ENCODE data around the gene MLF1.

MLF1 gene

DNA sequence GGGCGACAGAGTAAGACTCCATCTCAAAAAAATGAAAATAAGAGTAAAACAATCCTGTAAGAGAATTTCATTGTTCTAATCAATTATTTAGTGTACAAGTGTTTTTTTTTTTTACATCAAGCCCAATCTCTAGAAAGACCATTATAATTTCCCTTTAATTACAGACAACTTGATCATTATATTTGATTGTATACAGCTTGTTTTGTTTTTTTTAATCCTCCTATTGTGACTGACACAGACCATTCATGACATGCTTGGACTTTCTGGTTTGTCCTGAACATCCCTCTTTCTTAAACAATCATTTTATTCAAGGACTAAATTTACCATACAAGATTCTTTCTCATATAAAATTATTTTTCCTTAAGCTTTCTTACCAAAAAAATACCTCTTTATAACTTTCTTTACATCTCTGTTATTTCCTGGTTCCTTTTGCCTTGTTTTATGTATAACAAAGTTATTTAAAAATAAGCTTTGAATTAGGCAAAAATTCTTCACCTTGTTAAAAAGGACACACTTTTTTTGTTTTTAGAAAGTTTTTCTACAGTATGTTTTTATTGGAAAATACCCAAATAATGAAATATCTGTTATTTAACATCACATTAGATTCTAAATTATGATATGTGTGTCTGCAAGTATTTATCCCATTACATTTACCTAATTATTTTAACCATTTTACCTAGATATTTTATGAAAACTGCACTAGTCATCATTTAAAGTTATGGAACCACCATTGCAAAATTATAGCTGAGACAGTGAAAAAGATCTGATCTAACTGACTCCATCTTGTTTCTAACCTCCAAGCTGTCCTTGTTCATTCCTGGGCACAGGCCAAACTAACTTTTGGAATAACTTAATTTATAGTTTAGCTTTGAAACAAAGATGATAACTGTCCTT is 47.2 kb downstream of the MLF1 start:
- DNase-seq (ENCODE audit: low read depth in 1 of 2, low spot score in 1 of 2), result peak in 1 of 2 experiments; percentile 24
- in situ Hi-C loops (cut with HindIII; ENCODE audit: low pct_unique_long_range_greater_than_20kb, low sequenced_read_pairs), result no loop called here
- no peak for TF ChIP-seq JUND (IDR thresholded peaks at IDR 0.05; ENCODE audit: low read depth)

GRCh38 chr3:158625881-158626280 is 54.9 kb downstream of the MLF1 start:
- peak in 1 of 2 experiments; percentile 19 for DNase-seq (ENCODE audit: low read depth in 1 of 2, low spot score in 1 of 2)
- in situ Hi-C loops (cut with HindIII; ENCODE audit: low pct_unique_long_range_greater_than_20kb, low sequenced_read_pairs), result no loop called here
- no peak for TF ChIP-seq JUND (IDR thresholded peaks at IDR 0.05; ENCODE audit: low read depth)

GRCh38 chr3:158631981-158632380 is 61.0 kb downstream of the MLF1 start:
- no peak for DNase-seq (ENCODE audit: low read depth in 1 of 2, low spot score in 1 of 2)
- in situ Hi-C loops (cut with HindIII; ENCODE audit: low pct_unique_long_range_greater_than_20kb, low sequenced_read_pairs), result no loop called here
- TF ChIP-seq JUND (IDR thresholded peaks at IDR 0.05; ENCODE audit: low read depth), result no peak

DNA sequence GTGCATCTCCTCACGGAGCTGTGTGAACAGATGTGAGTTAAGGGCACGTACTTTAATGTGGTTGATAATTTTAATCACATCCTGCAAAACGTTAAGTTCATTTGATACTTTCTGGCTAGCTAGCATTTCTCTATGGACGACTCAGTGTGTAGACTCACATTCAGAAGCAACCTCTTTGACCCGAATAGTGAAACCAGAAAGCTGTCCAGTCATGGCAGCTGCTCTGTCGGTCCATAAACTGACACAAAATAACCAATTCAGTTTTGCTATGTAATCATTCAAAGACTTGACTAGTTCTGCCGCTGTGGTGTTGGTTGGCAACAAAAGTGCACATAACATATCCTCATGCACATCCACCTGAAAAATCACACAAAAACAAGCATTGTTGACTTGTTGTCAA is 69.7 kb downstream of the MLF1 start:
- no peak for TF ChIP-seq JUND (IDR thresholded peaks at IDR 0.05; ENCODE audit: low read depth)
- in situ Hi-C loops (cut with HindIII; ENCODE audit: low pct_unique_long_range_greater_than_20kb, low sequenced_read_pairs), result no loop called here
- DNase-seq (ENCODE audit: low read depth in 1 of 2, low spot score in 1 of 2), result no peak

GRCh38 chr3:158642005-158642404 is 71.0 kb downstream of the MLF1 start:
- in situ Hi-C loops (cut with HindIII; ENCODE audit: low pct_unique_long_range_greater_than_20kb, low sequenced_read_pairs), result no loop called here
- no peak for DNase-seq (ENCODE audit: low read depth in 1 of 2, low spot score in 1 of 2)
- TF ChIP-seq JUND (IDR thresholded peaks at IDR 0.05; ENCODE audit: low read depth), result no peak

DNA sequence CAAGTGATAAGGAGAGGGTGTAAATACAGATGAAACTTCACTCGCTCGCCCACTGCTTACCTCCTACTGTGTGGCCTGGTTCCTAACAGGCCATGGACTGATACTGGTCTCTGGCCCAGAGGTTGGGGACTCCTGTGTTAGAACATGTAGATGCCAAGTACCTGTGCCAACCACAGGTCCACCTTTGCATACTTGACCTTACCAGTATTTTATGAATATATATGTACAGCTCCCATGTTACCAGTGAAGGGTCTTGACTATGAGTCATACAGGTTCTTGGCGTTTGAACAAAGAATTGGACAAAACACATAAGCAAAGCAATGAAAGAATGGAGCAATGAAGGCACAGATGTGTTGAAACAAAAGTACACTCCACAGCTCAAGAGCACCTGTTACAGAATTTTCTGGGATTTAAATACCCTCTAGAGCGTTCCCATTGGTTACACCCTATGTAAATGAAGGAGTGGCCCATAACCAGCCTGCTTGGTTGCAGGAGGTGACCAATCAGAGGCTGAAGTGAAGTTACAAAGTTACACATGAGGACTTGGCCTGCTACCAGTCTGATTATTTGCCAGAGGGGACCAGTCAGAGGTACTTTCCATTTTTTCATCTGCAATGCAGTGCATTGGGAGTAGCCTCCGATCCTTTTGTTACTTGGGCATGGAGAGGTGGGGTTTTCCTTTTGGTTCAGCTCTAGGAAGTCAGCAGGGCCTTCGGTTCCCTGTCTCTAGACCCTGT is 71.6 kb downstream of the MLF1 start:
- DNase-seq (ENCODE audit: low read depth in 1 of 2, low spot score in 1 of 2), result no peak
- in situ Hi-C loops (cut with HindIII; ENCODE audit: low pct_unique_long_range_greater_than_20kb, low sequenced_read_pairs), result no loop called here
- no peak for TF ChIP-seq JUND (IDR thresholded peaks at IDR 0.05; ENCODE audit: low read depth)

GRCh38 chr3:158644345-158644908 is 73.4 kb downstream of the MLF1 start, which contains the start of gene GFM1:
GFM1 (plus strand) TSS chr3:158644527; CDS start chr3:158644635, 108 bp downstream.
- peak; percentile 82 to 99 for DNase-seq (ENCODE audit: low read depth in 1 of 2, low spot score in 1 of 2)
- in situ Hi-C loops (cut with HindIII; ENCODE audit: low pct_unique_long_range_greater_than_20kb, low sequenced_read_pairs), result no loop called here
- no peak for TF ChIP-seq JUND (IDR thresholded peaks at IDR 0.05; ENCODE audit: low read depth)

DNA sequence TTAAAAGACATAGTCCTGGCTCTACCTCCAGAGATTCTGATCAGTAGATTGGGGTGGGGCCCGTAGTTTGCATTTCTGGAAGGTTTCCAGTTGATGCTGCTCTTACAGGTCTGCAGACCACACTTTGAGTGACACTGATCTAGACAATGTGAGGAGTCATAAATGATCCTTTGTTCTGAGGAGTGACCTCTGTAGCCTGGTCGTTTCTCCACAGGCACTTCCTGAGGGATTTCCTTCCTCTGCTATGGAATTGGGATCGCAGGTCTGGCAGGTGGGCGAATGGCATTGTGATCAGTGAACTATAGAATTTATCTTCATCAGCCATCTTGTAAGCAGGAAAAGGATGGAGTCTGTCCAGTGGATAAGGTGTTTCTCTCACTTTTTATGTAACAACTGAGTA is 78.8 kb downstream of the MLF1 start:
- in situ Hi-C loops (cut with HindIII; ENCODE audit: low pct_unique_long_range_greater_than_20kb, low sequenced_read_pairs), result no loop called here

GRCh38 chr3:158651192-158651591 is 80.2 kb downstream of the MLF1 start:
- in situ Hi-C loops (cut with HindIII; ENCODE audit: low pct_unique_long_range_greater_than_20kb, low sequenced_read_pairs), result no loop called here
- peak; percentile 15; the same call in 1 of the 2 replicates for TF ChIP-seq JUND (IDR thresholded peaks at IDR 0.05; ENCODE audit: low read depth)
- DNase-seq (ENCODE audit: low read depth in 1 of 2, low spot score in 1 of 2), result peak in 1 of 2 experiments; percentile 57

More for the DNA sequence above, 78.8 kb downstream of the MLF1 start:
- DNase-seq (ENCODE audit: low read depth in 1 of 2, low spot score in 1 of 2), result no peak
- no peak for TF ChIP-seq JUND (IDR thresholded peaks at IDR 0.05; ENCODE audit: low read depth)

DNA sequence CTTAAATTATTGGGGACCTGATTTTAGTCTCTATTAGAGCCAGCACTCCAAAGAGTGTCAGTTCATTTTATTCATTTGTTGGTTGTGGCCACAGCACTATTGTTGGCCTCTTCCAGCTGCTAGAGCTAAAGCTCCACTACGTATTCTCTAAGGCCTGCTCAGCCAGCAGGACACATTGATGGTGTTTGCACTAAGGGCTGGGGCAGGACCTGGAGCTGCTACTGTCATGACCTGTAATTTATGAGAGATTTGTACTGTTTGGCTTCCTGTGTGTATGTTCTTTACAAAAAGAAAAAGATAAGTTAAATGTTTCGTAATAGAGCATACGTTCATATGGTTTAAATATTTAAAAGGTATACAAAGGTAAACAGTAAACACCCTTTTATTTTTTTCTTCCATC is 81.5 kb downstream of the MLF1 start:
- no peak for DNase-seq (ENCODE audit: low read depth in 1 of 2, low spot score in 1 of 2)
- in situ Hi-C loops (cut with HindIII; ENCODE audit: low pct_unique_long_range_greater_than_20kb, low sequenced_read_pairs), result no loop called here
- TF ChIP-seq JUND (IDR thresholded peaks at IDR 0.05; ENCODE audit: low read depth), result no peak

All from T47D (cell line).